ENCODE measurements around the gene GLI1.
A peak's percentile ranks its signal among the peaks of the same experiment; 100 is the strongest.

The GLI1 gene

DNA sequence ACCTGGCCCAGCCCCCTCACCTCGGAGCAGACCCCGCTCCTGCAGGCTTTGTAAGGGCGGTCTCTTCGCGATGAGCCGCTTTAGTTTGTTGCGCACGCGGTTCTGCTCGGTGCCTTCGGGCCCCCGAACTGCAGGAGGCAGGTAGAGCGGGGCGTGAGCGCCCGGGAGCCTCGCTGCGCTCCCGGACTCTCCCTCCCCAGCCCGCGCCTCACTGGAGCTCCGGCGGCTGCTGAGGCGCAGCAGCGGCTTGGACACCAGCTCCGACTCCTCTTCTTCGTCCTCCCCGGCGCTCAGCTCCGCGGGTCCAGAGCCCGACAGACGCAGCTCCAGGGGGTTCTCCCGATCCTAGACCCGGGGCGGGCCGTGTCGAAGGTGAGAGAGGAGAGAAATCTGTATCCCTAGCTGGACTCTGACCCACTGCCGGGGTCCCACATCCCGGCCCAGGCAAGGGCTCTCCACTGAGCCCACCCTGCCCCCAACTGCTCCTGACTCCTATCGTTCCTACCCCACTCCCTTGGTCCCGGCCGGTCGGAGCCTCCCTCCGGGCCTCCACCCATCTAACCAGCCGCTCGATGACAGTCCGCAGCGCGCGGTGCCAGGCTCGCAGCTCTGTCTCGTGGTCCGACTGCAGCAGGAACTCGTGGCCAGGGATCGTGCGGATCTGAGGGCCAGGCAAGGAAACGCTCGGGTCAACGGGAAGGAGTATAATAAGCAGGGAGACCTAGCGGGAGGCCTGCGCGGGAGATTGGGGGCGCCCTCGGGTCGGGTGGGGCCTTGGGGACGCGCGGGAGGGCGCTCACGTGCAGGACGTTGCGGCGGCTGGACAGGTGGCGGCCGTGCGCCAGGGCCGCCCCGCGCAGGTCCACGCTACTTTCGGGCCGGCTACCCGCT is 15.9 kb downstream of the GLI1 start:
- Histone ChIP-seq H3K27ac (ENCODE audit: poor library complexity, severe bottlenecking) (no peak overlapping the region), H3K27me3 (ENCODE audit: insufficient read depth, poor library complexity, severe bottlenecking) (peaks cover 47% of the 10 kb centered on the region), H3K4me1 (ENCODE audit: insufficient read depth, poor library complexity, severe bottlenecking) (no peaks in the 10 kb centered on the region), H3K4me3 (ENCODE audit: severe bottlenecking) (no peak overlapping the region), H3K36me3 (ENCODE audit: low read depth) (no peaks in the 10 kb centered on the region), H3K9me3 (ENCODE audit: severe bottlenecking) (no peaks in the 10 kb centered on the region)
- peak; percentile 60 for ATAC-seq (ENCODE audit: low read depth)
- DNase-seq (ENCODE audit: low spot score): no peak
- TF ChIP-seq, protein P1, sequence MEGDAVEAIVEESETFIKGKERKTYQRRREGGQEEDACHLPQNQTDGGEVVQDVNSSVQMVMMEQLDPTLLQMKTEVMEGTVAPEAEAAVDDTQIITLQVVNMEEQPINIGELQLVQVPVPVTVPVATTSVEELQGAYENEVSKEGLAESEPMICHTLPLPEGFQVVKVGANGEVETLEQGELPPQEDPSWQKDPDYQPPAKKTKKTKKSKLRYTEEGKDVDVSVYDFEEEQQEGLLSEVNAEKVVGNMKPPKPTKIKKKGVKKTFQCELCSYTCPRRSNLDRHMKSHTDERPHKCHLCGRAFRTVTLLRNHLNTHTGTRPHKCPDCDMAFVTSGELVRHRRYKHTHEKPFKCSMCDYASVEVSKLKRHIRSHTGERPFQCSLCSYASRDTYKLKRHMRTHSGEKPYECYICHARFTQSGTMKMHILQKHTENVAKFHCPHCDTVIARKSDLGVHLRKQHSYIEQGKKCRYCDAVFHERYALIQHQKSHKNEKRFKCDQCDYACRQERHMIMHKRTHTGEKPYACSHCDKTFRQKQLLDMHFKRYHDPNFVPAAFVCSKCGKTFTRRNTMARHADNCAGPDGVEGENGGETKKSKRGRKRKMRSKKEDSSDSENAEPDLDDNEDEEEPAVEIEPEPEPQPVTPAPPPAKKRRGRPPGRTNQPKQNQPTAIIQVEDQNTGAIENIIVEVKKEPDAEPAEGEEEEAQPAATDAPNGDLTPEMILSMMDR (IDR thresholded peaks at IDR 0.05; ENCODE audit: poor library complexity, severe bottlenecking): no peak

DNA sequence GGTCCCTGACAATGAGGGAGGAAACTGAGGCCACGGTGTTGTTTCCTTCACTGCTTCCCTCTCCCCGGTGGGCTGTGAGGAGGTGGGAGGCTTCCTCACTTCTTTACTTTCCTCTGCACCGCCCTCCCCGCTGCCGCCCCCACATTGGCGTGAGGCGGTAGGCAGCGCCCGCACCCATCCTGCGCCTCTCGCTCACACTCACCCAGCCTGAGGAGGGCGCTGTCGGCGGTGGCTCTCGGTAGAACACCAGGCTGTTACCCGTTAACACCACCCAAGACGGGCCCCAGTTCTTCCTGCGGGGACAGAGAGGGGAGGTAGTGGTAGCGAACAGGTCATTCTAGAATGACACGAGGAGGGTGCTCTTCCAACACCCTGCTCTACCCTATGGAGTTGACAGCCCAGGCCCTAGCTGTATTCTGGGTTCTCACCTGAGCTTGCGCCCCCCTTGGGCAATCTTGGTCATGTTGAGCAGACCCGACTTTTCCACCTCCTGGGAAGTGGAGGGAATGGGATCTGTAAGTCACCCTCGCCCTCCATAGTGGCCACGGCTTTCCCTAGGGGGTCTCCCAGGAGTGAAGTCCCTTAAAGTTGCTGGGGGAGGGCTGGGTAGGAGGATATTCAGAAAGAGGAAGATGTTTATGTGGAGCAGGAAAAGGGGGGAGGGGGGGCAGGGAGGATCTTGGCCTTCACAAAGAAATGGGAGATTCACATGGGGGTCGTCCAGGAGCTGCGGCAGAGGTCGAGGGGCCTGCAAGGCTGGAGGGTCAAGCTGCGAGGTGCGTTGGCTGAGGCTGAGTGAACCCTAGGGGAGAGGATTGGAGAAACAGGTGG is 16.8 kb downstream of the GLI1 start:
- DNase-seq (ENCODE audit: low spot score) (no peak), ATAC-seq (ENCODE audit: low read depth) (no peak)
- Histone ChIP-seq H3K36me3 (ENCODE audit: low read depth) (no peaks in the 10 kb centered on the region), H3K27me3 (ENCODE audit: insufficient read depth, poor library complexity, severe bottlenecking) (peaks cover 47% of the 10 kb centered on the region), H3K27ac (ENCODE audit: poor library complexity, severe bottlenecking) (no peak overlapping the region), H3K4me1 (ENCODE audit: insufficient read depth, poor library complexity, severe bottlenecking) (no peaks in the 10 kb centered on the region), H3K9me3 (ENCODE audit: severe bottlenecking) (no peaks in the 10 kb centered on the region), H3K4me3 (ENCODE audit: severe bottlenecking) (no peak overlapping the region)
- TF ChIP-seq, protein P1 (IDR thresholded peaks at IDR 0.05; ENCODE audit: poor library complexity, severe bottlenecking): peak; percentile 12

DNA sequence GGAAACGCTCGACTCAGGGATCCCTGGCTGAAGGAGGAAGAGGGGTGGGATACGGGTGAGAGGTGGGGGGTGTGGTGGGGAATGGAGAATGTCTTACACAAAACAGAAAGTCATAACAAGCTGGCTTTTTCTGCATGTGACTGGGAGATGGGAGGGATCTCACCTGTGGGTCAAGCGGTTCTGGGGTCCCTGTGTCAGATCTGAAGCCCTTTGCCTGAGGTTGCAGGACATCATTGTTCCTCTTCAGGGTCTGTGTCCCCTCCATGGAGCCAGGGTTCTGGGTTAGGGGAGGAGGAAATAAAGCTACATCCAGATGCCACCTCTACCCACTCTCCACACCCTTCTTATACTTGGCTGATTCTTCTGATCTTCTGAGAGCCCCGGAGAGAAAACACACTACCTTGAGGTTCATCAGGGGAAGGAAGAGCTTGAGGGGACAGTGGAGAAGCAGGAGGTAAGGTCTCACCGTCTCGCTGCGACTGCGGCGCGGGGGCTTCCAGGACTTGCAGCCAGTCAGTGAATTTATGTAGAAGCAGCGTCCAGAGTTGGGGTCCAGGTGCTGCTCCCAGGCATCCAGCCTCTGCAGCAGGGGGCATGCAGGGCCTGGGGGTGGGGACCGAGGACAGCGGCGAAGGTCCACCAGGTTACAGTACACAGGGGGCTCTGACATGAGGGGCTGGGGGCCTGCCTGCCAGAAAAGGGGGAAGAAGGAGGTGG is 17.6 kb downstream of the GLI1 start:
- ATAC-seq (ENCODE audit: low read depth) (no peak), DNase-seq (ENCODE audit: low spot score) (no peak)
- Histone ChIP-seq H3K36me3 (ENCODE audit: low read depth) (no peaks in the 10 kb centered on the region), H3K4me3 (ENCODE audit: severe bottlenecking) (no peak overlapping the region), H3K4me1 (ENCODE audit: insufficient read depth, poor library complexity, severe bottlenecking) (no peaks in the 10 kb centered on the region), H3K27me3 (ENCODE audit: insufficient read depth, poor library complexity, severe bottlenecking) (peaks cover 47% of the 10 kb centered on the region), H3K9me3 (ENCODE audit: severe bottlenecking) (no peaks in the 10 kb centered on the region), H3K27ac (ENCODE audit: poor library complexity, severe bottlenecking) (no peak overlapping the region)
- TF ChIP-seq, protein P1 (IDR thresholded peaks at IDR 0.05; ENCODE audit: poor library complexity, severe bottlenecking): no peak

DNA sequence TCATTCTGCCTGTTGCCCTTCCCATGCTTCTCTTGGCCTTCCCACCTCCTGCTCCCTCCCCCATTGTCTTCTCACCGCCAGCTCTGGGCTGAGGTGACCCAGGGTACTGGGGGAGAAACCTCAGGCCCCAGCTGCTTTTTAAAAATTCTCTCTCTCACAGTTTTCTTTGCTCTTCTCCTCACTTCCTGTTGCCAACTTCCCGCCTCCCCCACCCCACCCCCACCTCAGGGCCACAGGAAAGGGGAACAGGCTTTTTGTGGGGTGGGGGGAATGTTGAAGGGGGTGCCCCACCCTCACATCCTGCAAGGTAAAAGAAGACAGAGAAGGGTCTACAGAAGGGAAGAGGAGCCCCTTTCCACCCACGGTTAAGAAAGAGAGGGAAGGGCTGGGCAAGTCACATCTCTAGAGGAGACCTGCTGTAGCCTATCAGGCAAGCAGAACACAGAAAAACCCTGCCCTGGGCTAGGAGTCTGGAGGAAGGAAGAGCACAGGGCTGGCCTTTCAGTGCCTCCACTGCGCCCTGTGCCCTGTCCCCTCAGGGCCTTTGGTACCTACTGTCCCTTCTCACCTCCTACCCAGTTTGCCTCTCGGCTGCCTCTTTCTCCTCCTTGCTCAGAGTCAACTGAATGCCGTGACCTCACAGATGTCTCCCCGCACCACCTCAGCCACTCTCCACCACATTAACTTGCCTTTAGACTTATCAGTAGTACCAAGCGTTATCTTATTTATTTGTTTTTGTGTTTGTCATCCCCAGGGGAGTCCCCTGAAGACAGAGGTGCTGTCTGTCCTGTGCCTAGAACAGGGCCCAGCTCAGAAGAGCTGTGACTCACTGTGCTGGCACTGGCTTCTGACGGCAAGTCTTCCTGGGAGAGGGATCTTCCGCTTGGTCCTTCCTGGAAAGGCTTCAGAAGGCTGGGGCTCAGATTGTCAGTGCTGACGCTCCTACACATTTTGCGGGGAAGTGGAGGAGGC is 18.4 kb downstream of the GLI1 start:
- no peak overlapping the region for H3K27ac ChIP-seq (ENCODE audit: poor library complexity, severe bottlenecking)
- DNase-seq (ENCODE audit: low spot score): no peak

More for the DNA sequence above, 18.4 kb downstream of the GLI1 start:
- H3K4me3 ChIP-seq (ENCODE audit: severe bottlenecking): no peak overlapping the region
- H3K36me3 ChIP-seq (ENCODE audit: low read depth): no peaks in the 10 kb centered on the region
- no peak for ATAC-seq (ENCODE audit: low read depth)
- H3K27me3 ChIP-seq (ENCODE audit: insufficient read depth, poor library complexity, severe bottlenecking): peaks cover 38% of the 10 kb centered on the region
- no peaks in the 10 kb centered on the region for H3K4me1 ChIP-seq (ENCODE audit: insufficient read depth, poor library complexity, severe bottlenecking)
- TF ChIP-seq, protein P1 (IDR thresholded peaks at IDR 0.05; ENCODE audit: poor library complexity, severe bottlenecking): no peak
- H3K9me3 ChIP-seq (ENCODE audit: severe bottlenecking): no peaks in the 10 kb centered on the region
